K562 (cell line): ENCODE results near the gene HPF1. TPM values are rescaled to one million over a fixed set of nuclear protein-coding genes. Genes with fewer than 3 reads are reported as not detected.

Experiments used
- ARID1B ChIP-seq: fragments of 450-650 bp; IDR thresholded peaks from 2 replicates; pipeline ENCODE4 v1.6.1; 2016; ENCODE audit warnings: antibody characterized with exemption, mild to moderate bottlenecking, inconsistent platforms
- ATF7 ChIP-seq: fragments of 450-650 bp; IDR thresholded peaks from 2 replicates; pipeline ENCODE4 v1.7.1; 2014; ENCODE audit warnings: mild to moderate bottlenecking, moderate library complexity
- BRCA1 ChIP-seq, 2 experiments: fragments of 450-650 bp in 1 of 2; sonication (generic) in 1 of 2; formaldehyde crosslinking in 1 of 2; IDR thresholded peaks; 2 replicates each; pipeline versions ENCODE4 v1.5.0 to v1.6.1; 2017 to 2020; ENCODE audit warnings: mild to moderate bottlenecking in 1 of 2, missing genetic modification reagents in 1 of 2
- COPS2 ChIP-seq: fragments of 450-650 bp; conservative IDR thresholded peaks from 2 replicates; pipeline ENCODE4 v1.6.1; 2016; ENCODE audit warnings: mild to moderate bottlenecking, moderate library complexity
- E2F5 ChIP-seq: sonication (generic); formaldehyde crosslinking; IDR thresholded peaks from 2 replicates; pipeline ENCODE4 v1.8.0; 2022; ENCODE audit warnings: mild to moderate bottlenecking, missing genetic modification reagents
- ELF2 ChIP-seq: fragments of 250-450 bp; sonication (Bioruptor Pico); IDR thresholded peaks from 2 replicates; pipeline ENCODE4 v1.5.0; 2021; ENCODE audit warnings: mild to moderate bottlenecking
- ETS2 ChIP-seq: IDR thresholded peaks from 2 replicates; pipeline ENCODE4 v1.6.1; 2016; ENCODE audit warnings: borderline replicate concordance, missing genetic modification characterization, mild to moderate bottlenecking, moderate library complexity, missing compliant biosample characterization; ENCODE audit not compliant: poor library complexity, severe bottlenecking
- FIP1L1 ChIP-seq: fragments of 200-400 bp; formaldehyde crosslinking; IDR thresholded peaks from 2 replicates; pipeline ENCODE4 v1.6.1; 2018; ENCODE audit warnings: mild to moderate bottlenecking, low read depth, low read length; ENCODE audit not compliant: poor library complexity, severe bottlenecking
- HMGN3 ChIP-seq: IDR thresholded peaks from 2 replicates; pipeline ENCODE4 v1.6.1; 2011; ENCODE audit warnings: borderline replicate concordance, low read depth, mild to moderate bottlenecking, mixed read lengths, low read length; ENCODE audit not compliant: insufficient read length; ENCODE audit errors: extremely low read depth
- HNRNPL ChIP-seq: fragments of 200-400 bp; formaldehyde crosslinking; IDR thresholded peaks from 2 replicates; pipeline ENCODE4 v1.6.1; 2017; ENCODE audit warnings: low read depth, mild to moderate bottlenecking, low read length
- KDM1A ChIP-seq, 2 experiments: fragments of 450-650 bp; IDR thresholded peaks; 2 replicates each; pipeline ENCODE4 v1.6.1; 2016; ENCODE audit warnings: mild to moderate bottlenecking in 2 of 2
- KDM2B ChIP-seq: fragments of 250-450 bp; sonication (Bioruptor Pico); IDR thresholded peaks from 2 replicates; pipeline ENCODE4 v1.8.0; 2021; ENCODE audit warnings: mild to moderate bottlenecking, moderate library complexity
- KLF16 ChIP-seq: IDR thresholded peaks from 2 replicates; pipeline ENCODE4 v1.6.1; 2016; ENCODE audit warnings: antibody characterized with exemption
- NFATC3 ChIP-seq: fragments of 450-650 bp; IDR thresholded peaks from 2 replicates; pipeline ENCODE4 v1.6.1; 2017; ENCODE audit warnings: mild to moderate bottlenecking
- NFIC ChIP-seq: fragments of 450-650 bp; IDR thresholded peaks from 2 replicates; pipeline ENCODE4 v1.6.1; 2017; ENCODE audit warnings: mild to moderate bottlenecking, inconsistent platforms
- NONO ChIP-seq, 2 experiments: fragments of 200-400 bp in 1 of 2; fragments of 450-650 bp in 1 of 2; formaldehyde crosslinking in 1 of 2; IDR thresholded peaks; 2 replicates each; pipeline ENCODE4 v1.6.1; 2017; ENCODE audit warnings: low read depth in 2 of 2, mild to moderate bottlenecking in 2 of 2, moderate library complexity in 2 of 2, low read length in 1 of 2
- OTX1 ChIP-seq: fragments of 450-650 bp; formaldehyde crosslinking; IDR thresholded peaks from 2 replicates; pipeline ENCODE4 v1.4.0; 2022; ENCODE audit warnings: mild to moderate bottlenecking
- POLR2AphosphoS2 ChIP-seq: IDR thresholded peaks from 2 replicates; pipeline ENCODE4 v1.6.1; 2012; ENCODE audit warnings: low read length, improper control_type of control experiment
- POLR2G ChIP-seq: fragments of 200-400 bp; formaldehyde crosslinking; IDR thresholded peaks from 2 replicates; pipeline ENCODE4 v1.6.1; 2017; ENCODE audit warnings: low read depth, mild to moderate bottlenecking, antibody characterized with exemption, low read length, moderate library complexity
- POU5F1 ChIP-seq: fragments of 150-350 bp; IDR thresholded peaks from 2 replicates; pipeline ENCODE4 v1.6.1; 2014; ENCODE audit warnings: borderline replicate concordance, low read length, low read depth, mild to moderate bottlenecking; ENCODE audit not compliant: partially characterized antibody
- PPARD ChIP-seq: fragments of 250-450 bp; sonication (Bioruptor Pico); IDR thresholded peaks from 2 replicates; pipeline ENCODE4 v1.8.0; 2022; ENCODE audit warnings: inconsistent platforms, mild to moderate bottlenecking, moderate library complexity
- RFX1 ChIP-seq: fragments of 450-650 bp; IDR thresholded peaks from 2 replicates; pipeline ENCODE4 v1.6.1; 2016; ENCODE audit warnings: mild to moderate bottlenecking, moderate library complexity
- SAFB ChIP-seq: fragments of 200-400 bp; formaldehyde crosslinking; IDR thresholded peaks from 2 replicates; pipeline ENCODE4 v1.6.1; 2017; ENCODE audit warnings: low read depth, low read length, borderline replicate concordance
- SMC3 ChIP-seq: conservative IDR thresholded peaks from 2 replicates; pipeline ENCODE4 v1.6.1; 2011; ENCODE audit warnings: low read depth, low read length, improper control_type of control experiment; ENCODE audit not compliant: insufficient read depth
- SREBF1 ChIP-seq: fragments of 150-350 bp; IDR thresholded peaks from 2 replicates; pipeline ENCODE4 v1.6.1; 2014; ENCODE audit warnings: antibody characterized with exemption, low read depth, low read length, borderline replicate concordance
- ZBED1 ChIP-seq: IDR thresholded peaks from 2 replicates; pipeline ENCODE4 v1.6.1; 2014
- ZBTB26 ChIP-seq: fragments of 450-650 bp; formaldehyde crosslinking; IDR thresholded peaks from 2 replicates; pipeline ENCODE4 v1.4.0; 2022; ENCODE audit warnings: missing genetic modification characterization
- ZBTB8A ChIP-seq: fragments of 450-650 bp; IDR thresholded peaks from 2 replicates; pipeline ENCODE4 v1.6.1; 2018; ENCODE audit warnings: mild to moderate bottlenecking, moderate library complexity; ENCODE audit not compliant: partially characterized antibody
- ZFX ChIP-seq: sonication (generic); formaldehyde crosslinking; IDR thresholded peaks from 2 replicates; pipeline ENCODE4 v1.8.0; 2022; ENCODE audit warnings: mild to moderate bottlenecking, missing genetic modification reagents, moderate library complexity
- ZNF134 ChIP-seq: fragments of 250-450 bp; sonication (Bioruptor Pico); conservative IDR thresholded peaks from 2 replicates; pipeline ENCODE4 v1.4.0; 2020
- ZNF24 ChIP-seq: fragments of 450-650 bp; IDR thresholded peaks from 2 replicates; pipeline ENCODE4 v1.6.1; 2016
- polyA plus RNA-seq, 8 experiments: library from polyadenylated mRNA; depleted of rRNA in 4 of 8; stranded (reverse) in 5 of 8; unstranded in 3 of 8; fragments of >200 nt; fragmentation: Nextera tagmentation in 2 of 8; fragmentation: Illumina TruSeq in 1 of 8; extraction: Ambion mirVana in 2 of 8; extraction: Trizol in 1 of 8; gene quantifications; 2 replicates each; pipeline versions ENCODE4 v1.2.1 to v1.2.3, GENCODE V29; 2011 to 2014; ENCODE audit warnings: inconsistent platforms in 1 of 8, missing spikeins in 1 of 8
- total RNA-seq, 7 experiments: library from RNA; depleted of rRNA in 6 of 7; stranded (reverse); fragments of >200 nt in 6 of 7; fragmentation: Illumina TruSeq in 2 of 7; extraction: Trizol in 2 of 7; gene quantifications; 2 replicates each; pipeline versions ENCODE4 v1.2.1 to v1.2.3, GENCODE V29; 2011 to 2021; ENCODE audit warnings: low replicate concordance in 1 of 7

Gene HPF1
- total and polyA plus RNA-seq, 9 of the 15 experiments (the other 6 are each of a cell fraction or from before 2014, with no cell fraction given) = 21.2 to 89.4 (median 35.2) TPM

GRCh38 chr4:169757575-169758184, at the start of gene HPF1 (continued):
- TF ChIP-seq KLF16 = no peak
- no peak for TF ChIP-seq NFATC3
- TF ChIP-seq RFX1 = no peak
- TF ChIP-seq POLR2G = peak; percentile 93
- TF ChIP-seq ZNF24 = no peak
- TF ChIP-seq KDM2B (CRISPR knock-in tag) = no peak
- TF ChIP-seq E2F5 (CRISPR knock-in tag) = no peak
- TF ChIP-seq ZFX = peak; percentile 79
- no peak for TF ChIP-seq COPS2
- no peak for TF ChIP-seq KDM1A (IDR thresholded peaks at IDR 0.05)
- no peak for TF ChIP-seq ZNF134 (CRISPR knock-in tag)
- no peak; the same call in 1 of the 2 replicates for TF ChIP-seq HNRNPL
- no peak for TF ChIP-seq BRCA1 (IDR thresholded peaks at IDR 0.05)
- TF ChIP-seq BRCA1 (CRISPR knock-in tag; IDR thresholded peaks at IDR 0.05) = no peak
- TF ChIP-seq ZBTB8A = no peak
- no peak for TF ChIP-seq POLR2AphosphoS2
- no peak for TF ChIP-seq NONO (IDR thresholded peaks at IDR 0.05; ENCODE audit: low read depth in 2 of 2, low read length in 1 of 2)
- TF ChIP-seq ETS2 (tag) = no peak
- TF ChIP-seq SMC3 = no peak
- no peak for TF ChIP-seq SAFB
- TF ChIP-seq ATF7 = peak; percentile 48; the same call in 1 of the 2 replicates
- no peak for TF ChIP-seq PPARD (CRISPR knock-in tag)
- no peak for TF ChIP-seq SREBF1
- no peak for TF ChIP-seq OTX1 (CRISPR knock-in tag)
- no peak for TF ChIP-seq FIP1L1
- TF ChIP-seq ELF2 (CRISPR knock-in tag) = peak; percentile 63; the same call in 1 of the 2 replicates
- peak; percentile 51 for TF ChIP-seq NFIC
- TF ChIP-seq POU5F1 = no peak
- no peak for TF ChIP-seq ZBED1
- TF ChIP-seq ARID1B = no peak
- peak; percentile 82 for TF ChIP-seq HMGN3
- no peak for TF ChIP-seq ZBTB26 (CRISPR knock-in tag)
